Measurements from ENCODE around the gene SLC41A3. TPM values are rescaled to one million over a fixed set of nuclear protein-coding genes. Genes with fewer than 3 reads are reported as not detected.

SLC41A3 gene
- total RNA-seq, 2 donors from 2014 or later = 46.8 to 50.4 TPM

GRCh38 chr3:126013751-126014156 lies 70.2 kb downstream of the SLC41A3 start:
- Histone ChIP-seq H3K9ac (ENCODE audit: extremely low read depth, low read length, poor library complexity, severe bottlenecking) (no peak overlapping the region), H3K27ac (ENCODE audit: low read depth, low read length) (no peak overlapping the region), H3K27me3 (ENCODE audit: control insufficient read depth, insufficient read depth, low read length, poor library complexity, severe bottlenecking) (no peaks in the 10 kb centered on the region), H3K4me3 (ENCODE audit: low read length) (no peak overlapping the region), H3K36me3 (ENCODE audit: control insufficient read depth, insufficient read depth, low read length) (peaks cover 12% of the 10 kb centered on the region), H3K9me3 (ENCODE audit: control insufficient read depth, low read length) (no peaks in the 10 kb centered on the region), H3K4me1 (ENCODE audit: control insufficient read depth, insufficient read depth, low read length) (no peaks in the 10 kb centered on the region)
- H3K27ac Mint-ChIP-seq = no peak overlapping the region
- H3K27me3 Mint-ChIP-seq (ENCODE audit: insufficient read depth) = no peaks in the 10 kb centered on the region
- TF ChIP-seq CTCF (conservative IDR thresholded peaks at IDR 0.05) = no peak
- no peaks in the 10 kb centered on the region for H3K9me3 Mint-ChIP-seq
- H3K4me1 Mint-ChIP-seq = no peaks in the 10 kb centered on the region
- H3K4me3 Mint-ChIP-seq = no peak overlapping the region
- H3K36me3 Mint-ChIP-seq (ENCODE audit: low read depth) = peaks cover 54% of the 10 kb centered on the region
- no peak for DNase-seq
- 78 to 84% methylated on average over 6 to 8 of the region's 8 CpGs for WGBS, 2 experiments (ENCODE audit: insufficient coverage in 1 of 2, insufficient read length in 1 of 2)

- no peak overlapping the region for H3K4me3 ChIP-seq (ENCODE audit: low read length)
- Mint-ChIP-seq H3K4me1 (no peaks in the 10 kb centered on the region), H3K27ac (no peak overlapping the region), H3K36me3 (ENCODE audit: low read depth) (peaks cover 70% of the 10 kb centered on the region), H3K9me3 (no peaks in the 10 kb centered on the region), H3K27me3 (ENCODE audit: insufficient read depth) (no peaks in the 10 kb centered on the region), H3K4me3 (no peak overlapping the region)
- no peak overlapping the region for H3K27ac ChIP-seq (ENCODE audit: low read depth, low read length)
- no peak for TF ChIP-seq CTCF (conservative IDR thresholded peaks at IDR 0.05)
- H3K36me3 ChIP-seq (ENCODE audit: control insufficient read depth, insufficient read depth, low read length) = peaks cover 22% of the 10 kb centered on the region
- H3K9me3 ChIP-seq (ENCODE audit: control insufficient read depth, low read length) = no peaks in the 10 kb centered on the region
- no peaks in the 10 kb centered on the region for H3K27me3 ChIP-seq (ENCODE audit: control insufficient read depth, insufficient read depth, low read length, poor library complexity, severe bottlenecking)
- 94 to 100% methylated on average over 2 to 3 of the region's 3 CpGs for WGBS, 2 experiments (ENCODE audit: insufficient coverage in 1 of 2, insufficient read length in 1 of 2)
- no peaks in the 10 kb centered on the region for H3K4me1 ChIP-seq (ENCODE audit: control insufficient read depth, insufficient read depth, low read length)
- H3K9ac ChIP-seq (ENCODE audit: extremely low read depth, low read length, poor library complexity, severe bottlenecking) = no peak overlapping the region
- DNase-seq = no peak
These were observed 74.7 kb downstream of the SLC41A3 start for GRCh38 chr3:126009181-126009580.

- Mint-ChIP-seq H3K27me3 (ENCODE audit: insufficient read depth) (no peaks in the 10 kb centered on the region), H3K4me1 (no peaks in the 10 kb centered on the region), H3K36me3 (ENCODE audit: low read depth) (peaks cover 61% of the 10 kb centered on the region), H3K27ac (no peak overlapping the region), H3K9me3 (no peaks in the 10 kb centered on the region), H3K4me3 (no peak overlapping the region)
- H3K27me3 ChIP-seq (ENCODE audit: control insufficient read depth, insufficient read depth, low read length, poor library complexity, severe bottlenecking) = no peaks in the 10 kb centered on the region
- H3K36me3 ChIP-seq (ENCODE audit: control insufficient read depth, insufficient read depth, low read length) = peaks cover 22% of the 10 kb centered on the region
- TF ChIP-seq CTCF (conservative IDR thresholded peaks at IDR 0.05) = no peak
- DNase-seq = no peak
- H3K9ac ChIP-seq (ENCODE audit: extremely low read depth, low read length, poor library complexity, severe bottlenecking) = no peak overlapping the region
- 95 to 98% methylated on average over 2 to 3 of the region's 3 CpGs for whole genome bisulfite sequencing, 2 experiments (ENCODE audit: insufficient coverage in 1 of 2, insufficient read length in 1 of 2)
- no peak overlapping the region for H3K4me3 ChIP-seq (ENCODE audit: low read length)
- H3K9me3 ChIP-seq (ENCODE audit: control insufficient read depth, low read length) = no peaks in the 10 kb centered on the region
- H3K27ac ChIP-seq (ENCODE audit: low read depth, low read length) = no peak overlapping the region
- H3K4me1 ChIP-seq (ENCODE audit: control insufficient read depth, insufficient read depth, low read length) = no peaks in the 10 kb centered on the region
These were observed 75.7 kb downstream of the SLC41A3 start for GRCh38 chr3:126008219-126008618.
